T-cell (primary cell): ENCODE data around the gene PCDHA4. TPM values are rescaled to one million over a fixed set of nuclear protein-coding genes. Genes with fewer than 3 reads are reported as not detected.
"Not testable (repeated sequence)": the region's sequence is repeated elsewhere in the genome, so short reads cannot be mapped to it uniquely, and the experiment has no call there.

Source experiments
- ATAC-seq, 4 experiments: fragments of 200-7000 bp in 3 of 4; fragments of 150-1000 bp in 1 of 4; cut with Tn5 transposase; replicated peaks in 1 of 4; 1 replicate in 3 of 4; 2 replicates in 1 of 4; pipeline ENCODE4 v1.10.0; 2021; ENCODE audit warnings: moderate library complexity in 3 of 4, mild to moderate bottlenecking in 2 of 4, moderate number of reproducible peaks in 1 of 4
- CTCF ChIA-PET, 2 donors: fragments of 300-600 bp; sonication (Branson Sonifier 250); formaldehyde crosslinking; loops; one replicate each; lab custom pipeline; 2022; ENCODE audit warnings: antibody characterized with exemption in 2 of 2; lab: Charles Lee
- POLR2A ChIA-PET, 2 donors: fragments of 300-600 bp; sonication (Branson Sonifier 250); formaldehyde crosslinking; loops; one replicate each; lab custom pipeline; 2022; ENCODE audit warnings: antibody characterized with exemption in 2 of 2; lab: Charles Lee
- DNase-seq, 35 experiments: peaks; one replicate each; pipeline versions ENCODE4 v3.0.0 to v3.0.0-alpha.2; 2013 to 2023
- H3K27ac ChIP-seq: one replicate; pipeline ENCODE4 v1.5.1; 2013; ENCODE audit warnings: low read length
- H3K27me3 ChIP-seq, 2 experiments: replicated peaks in 1 of 2; 1 replicate in 1 of 2; 2 replicates in 1 of 2; pipeline versions ENCODE4 v1.6.1 to v1.7.0; 2013; ENCODE audit warnings: low read length in 1 of 2, mixed read lengths in 1 of 2; ENCODE audit not compliant: control insufficient read depth in 2 of 2, insufficient read depth in 2 of 2; ENCODE audit errors: extremely low read depth in 1 of 2
- H3K36me3 ChIP-seq, 2 donors: 1 replicate in 1 of 2; 2 replicates in 1 of 2; pipeline versions ENCODE4 v1.6.1 to v1.7.0; 2013; ENCODE audit warnings: low read length in 1 of 2; ENCODE audit not compliant: control insufficient read depth in 2 of 2, insufficient read depth in 1 of 2; ENCODE audit errors: extremely low read depth in 1 of 2
- H3K4me1 ChIP-seq, 2 experiments: 1 replicate in 1 of 2; 2 replicates in 1 of 2; pipeline versions ENCODE4 v1.6.1 to v1.7.0; 2013; ENCODE audit warnings: low read length in 2 of 2, mixed read lengths in 1 of 2; ENCODE audit not compliant: insufficient read depth in 2 of 2, control insufficient read depth in 1 of 2; ENCODE audit errors: extremely low read depth in 1 of 2
- H3K4me3 ChIP-seq, 2 donors: 1 replicate in 1 of 2; 2 replicates in 1 of 2; pipeline versions ENCODE4 v1.5.1 to v1.7.0; 2013; ENCODE audit warnings: mild to moderate bottlenecking in 2 of 2, low read length in 1 of 2, moderate library complexity in 1 of 2; ENCODE audit not compliant: control insufficient read depth in 1 of 2; ENCODE audit errors: extremely low read depth in 1 of 2
- H3K9me3 ChIP-seq: 2 replicates; pipeline ENCODE4 v1.7.0; 2013
- H3K27ac Mint-ChIP-seq, 2 donors: one replicate each; pipeline ENCODE4 v1.8.0; 2020 to 2021; ENCODE audit warnings: mild to moderate bottlenecking in 2 of 2, mixed read lengths in 2 of 2
- H3K27me3 Mint-ChIP-seq, 2 donors: one replicate each; pipeline ENCODE4 v1.8.0; 2021 to 2022; ENCODE audit warnings: mixed read lengths in 2 of 2
- H3K36me3 Mint-ChIP-seq: one replicate; pipeline ENCODE4 v1.8.0; 2021; ENCODE audit warnings: mixed read lengths
- H3K4me1 Mint-ChIP-seq, 3 donors: one replicate each; pipeline ENCODE4 v1.8.0; 2020 to 2022; ENCODE audit warnings: mixed read lengths in 3 of 3, mild to moderate bottlenecking in 1 of 3
- H3K4me3 Mint-ChIP-seq, 3 donors: one replicate each; pipeline ENCODE4 v1.8.0; 2020 to 2022; ENCODE audit warnings: mild to moderate bottlenecking in 3 of 3, mixed read lengths in 3 of 3, moderate library complexity in 3 of 3
- H3K9me3 Mint-ChIP-seq, 3 donors: one replicate each; pipeline ENCODE4 v1.8.0; 2020 to 2022; ENCODE audit warnings: mixed read lengths in 3 of 3
- WGBS: methylation state at CpG from one replicate; pipeline ENCODE4 v1.1.5; 2013; ENCODE audit warnings: missing lambda C conversion rate; ENCODE audit not compliant: insufficient coverage; 5-methylcytosine and 5-hydroxymethylcytosine counted together
- total RNA-seq, 35 experiments: library from RNA in 6 of 35; stranded (reverse) in 6 of 35; fragments of 120-200 nt in 1 of 35; gene quantifications; one replicate each; pipeline versions ENCODE4 v1.2.1 to v1.2.4 and lab custom pipeline; 2013 to 2026

PCDHA4 gene
- total RNA-seq, 5 donors from 2014 or later (not counting 1 experiment from before 2014, with no cell fraction given), result not detected

DNA sequence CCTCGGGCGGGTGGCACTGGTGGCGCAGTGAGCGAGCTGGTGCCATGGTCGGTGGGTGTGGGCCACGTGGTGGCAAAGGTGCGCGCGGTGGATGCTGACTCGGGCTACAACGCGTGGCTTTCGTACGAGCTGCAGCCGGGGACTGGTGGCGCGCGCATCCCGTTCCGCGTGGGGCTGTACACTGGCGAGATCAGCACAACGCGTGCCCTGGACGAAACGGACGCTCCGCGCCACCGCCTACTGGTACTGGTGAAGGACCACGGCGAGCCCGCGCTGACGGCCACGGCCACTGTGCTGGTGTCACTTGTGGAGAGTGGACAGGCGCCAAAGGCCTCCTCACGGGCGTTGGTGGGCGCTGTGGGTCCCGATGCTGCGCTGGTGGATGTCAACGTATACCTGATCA is 2.0 kb downstream of the PCDHA4 start:
- Mint-ChIP-seq H3K36me3 (no peaks in the 10 kb centered on the region), H3K4me1 (no peaks in the 10 kb centered on the region), H3K4me3 (no peak overlapping the region), H3K27me3 (peaks cover 21 to 26% of the 10 kb centered on the region in 2 donors), H3K27ac (no peak overlapping the region), H3K9me3 (peaks cover 12 to 42% (median 22%) of the 10 kb centered on the region in 3 donors)
- Histone ChIP-seq H3K4me3 (no peak overlapping the region), H3K9me3 (peaks cover 3% of the 10 kb centered on the region), H3K4me1 (no peaks in the 10 kb centered on the region), H3K27ac (no peak overlapping the region), H3K27me3 (peaks cover 0 to 6% of the 10 kb centered on the region in 2 experiments), H3K36me3 (no peaks in the 10 kb centered on the region)
- POLR2A ChIA-PET, result no interaction called here
- CTCF ChIA-PET, result no interaction called here
- 74% methylated on average over 43 of the region's 43 CpGs for WGBS
- ATAC-seq (no peak), DNase-seq (no peak)

DNA sequence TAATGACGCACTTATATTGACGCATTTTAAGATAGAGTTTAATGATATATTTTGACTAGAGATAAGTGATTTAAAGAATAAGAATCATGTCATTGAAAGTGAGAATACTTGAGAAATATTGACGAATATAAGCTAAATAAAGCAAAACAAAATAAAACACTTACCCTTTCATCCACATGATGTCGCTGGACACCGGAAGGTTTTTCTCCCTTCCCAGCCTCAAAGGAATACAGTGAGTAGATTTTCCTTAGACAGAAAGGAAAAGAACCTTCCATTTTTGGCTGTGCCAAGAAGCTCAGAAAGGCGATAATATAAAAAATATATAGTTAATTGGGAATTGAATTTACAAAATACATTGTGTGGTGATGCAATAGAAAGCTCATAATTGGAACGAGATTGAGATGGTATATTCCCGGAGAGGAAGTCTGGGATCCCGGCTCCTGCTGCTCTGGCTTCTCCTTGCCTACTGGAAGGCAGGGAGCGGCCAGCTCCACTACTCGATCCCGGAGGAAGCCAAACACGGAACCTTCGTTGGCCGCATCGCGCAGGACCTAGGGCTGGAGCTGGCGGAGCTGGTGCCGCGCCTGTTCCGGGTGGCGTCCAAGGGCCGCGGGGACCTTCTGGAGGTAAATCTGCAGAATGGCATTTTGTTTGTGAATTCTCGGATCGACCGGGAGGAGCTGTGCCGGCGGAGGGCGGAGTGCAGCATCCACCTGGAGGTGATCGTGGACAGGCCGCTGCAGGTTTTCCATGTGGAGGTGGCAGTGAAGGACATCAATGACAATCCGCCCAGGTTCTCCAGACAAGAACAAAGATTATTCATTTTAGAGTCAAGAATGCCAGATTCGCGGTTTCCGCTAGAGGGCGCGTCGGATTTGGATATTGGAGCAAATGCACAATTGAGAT is 14.8 kb downstream of the PCDHA4 start, which contains the start of gene PCDHA5:
PCDHA5 (plus strand) TSS at position 239 of the 906 bp plus-strand sequence.
- Mint-ChIP-seq H3K9me3 (peaks cover 0 to 20% (median 13%) of the 10 kb centered on the region in 3 donors), H3K27me3 (peaks cover 16 to 21% of the 10 kb centered on the region in 2 donors), H3K4me1 (no peaks in the 10 kb centered on the region), H3K27ac (no peak within 1 kb of the TSS), H3K36me3 (no peaks in the 10 kb centered on the region), H3K4me3 (no peak within 1 kb of the TSS)
- Histone ChIP-seq H3K27me3 (peaks cover 0 to 19% of the 10 kb centered on the region in 2 experiments), H3K9me3 (no peaks in the 10 kb centered on the region), H3K36me3 (no peaks in the 10 kb centered on the region), H3K4me3 (no peak within 1 kb of the TSS), H3K4me1 (no peaks in the 10 kb centered on the region), H3K27ac (no peak within 1 kb of the TSS)
- WGBS, result 44% methylated on average over 30 of the region's 39 CpGs
- ChIA-PET CTCF (no interaction called here), POLR2A (no interaction called here)
- ATAC-seq, result no peak
- no peak for DNase-seq

DNA sequence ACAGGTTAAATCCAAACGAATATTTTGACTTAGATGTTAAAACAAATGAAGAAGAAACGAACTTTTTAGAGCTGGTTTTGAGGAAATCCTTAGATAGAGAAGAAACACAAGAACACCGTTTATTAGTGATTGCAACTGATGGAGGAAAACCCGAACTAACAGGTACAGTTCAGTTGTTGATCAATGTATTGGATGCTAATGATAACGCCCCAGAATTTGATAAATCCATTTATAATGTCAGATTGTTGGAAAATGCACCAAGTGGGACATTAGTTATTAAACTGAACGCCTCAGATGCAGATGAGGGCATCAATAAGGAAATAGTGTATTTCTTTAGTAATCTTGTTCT is 15.4 kb downstream of the PCDHA4 start:
- CTCF ChIA-PET, result no interaction called here
- 40% methylated on average over 2 of the region's 6 CpGs for WGBS
- POLR2A ChIA-PET, result no interaction called here

DNA sequence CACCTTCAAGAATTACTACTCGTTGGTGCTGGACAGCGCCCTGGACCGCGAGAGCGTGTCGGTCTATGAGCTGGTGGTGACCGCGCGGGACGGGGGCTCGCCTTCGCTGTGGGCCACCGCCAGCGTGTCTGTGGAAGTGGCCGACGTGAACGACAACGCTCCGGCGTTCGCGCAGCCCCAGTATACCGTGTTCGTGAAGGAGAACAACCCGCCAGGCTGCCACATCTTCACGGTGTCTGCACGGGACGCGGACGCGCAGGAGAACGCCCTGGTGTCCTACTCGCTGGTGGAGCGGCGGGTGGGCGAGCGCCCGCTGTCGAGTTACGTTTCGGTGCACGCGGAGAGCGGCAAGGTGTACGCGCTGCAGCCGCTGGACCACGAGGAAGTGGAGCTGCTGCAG is 16.1 kb downstream of the PCDHA4 start:
- DNase-seq, H3K36me3 Mint-ChIP-seq, H3K9me3 ChIP-seq, H3K27ac Mint-ChIP-seq, H3K27ac ChIP-seq, H3K4me1 Mint-ChIP-seq, H3K4me3 ChIP-seq, H3K4me3 Mint-ChIP-seq, POLR2A ChIA-PET, CTCF ChIA-PET, ATAC-seq, H3K4me1 ChIP-seq, H3K36me3 ChIP-seq: not testable (repeated sequence)
- 59% methylated on average over 43 of the region's 48 CpGs for WGBS
- Mint-ChIP-seq H3K27me3 (peaks cover 18 to 30% of the 10 kb centered on the region in 2 donors), H3K9me3 (peaks cover 0 to 20% (median 19%) of the 10 kb centered on the region in 3 donors)
- H3K27me3 ChIP-seq, result peaks cover 0 to 20% of the 10 kb centered on the region in 2 experiments

More for the DNA sequence above, 15.4 kb downstream of the PCDHA4 start:
- Histone ChIP-seq H3K27me3 (peaks cover 0 to 19% of the 10 kb centered on the region in 2 experiments), H3K9me3 (no peaks in the 10 kb centered on the region), H3K36me3 (no peaks in the 10 kb centered on the region), H3K4me3 (no peak overlapping the region), H3K4me1 (no peaks in the 10 kb centered on the region), H3K27ac (no peak overlapping the region)
- DNase-seq (no peak), ATAC-seq (no peak)
- H3K9me3 Mint-ChIP-seq, result peaks cover 0 to 24% (median 18%) of the 10 kb centered on the region in 3 donors
- H3K4me1 Mint-ChIP-seq, result no peaks in the 10 kb centered on the region
- H3K36me3 Mint-ChIP-seq, result peaks cover 4% of the 10 kb centered on the region
- H3K27me3 Mint-ChIP-seq, result peaks cover 22 to 25% of the 10 kb centered on the region in 2 donors
- H3K4me3 Mint-ChIP-seq, result no peak overlapping the region
- H3K27ac Mint-ChIP-seq, result no peak overlapping the region

DNA sequence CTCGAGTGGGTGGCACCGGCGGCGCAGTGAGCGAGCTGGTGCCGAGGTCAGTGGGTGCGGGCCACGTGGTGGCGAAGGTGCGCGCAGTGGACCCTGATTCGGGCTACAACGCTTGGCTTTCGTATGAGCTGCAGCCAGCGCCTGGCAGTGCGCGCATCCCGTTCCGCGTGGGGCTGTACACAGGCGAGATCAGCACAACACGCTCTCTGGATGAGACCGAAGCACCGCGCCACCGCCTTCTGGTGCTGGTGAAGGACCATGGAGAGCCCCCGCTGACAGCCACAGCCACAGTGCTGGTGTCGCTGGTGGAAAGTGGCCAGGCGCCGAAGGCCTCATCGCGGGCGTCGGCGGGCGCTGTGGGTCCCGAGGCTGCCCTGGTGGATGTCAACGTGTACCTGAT is 16.6 kb downstream of the PCDHA4 start:
- 65% methylated on average over 38 of the region's 38 CpGs for WGBS
- ChIA-PET CTCF (no interaction called here), POLR2A (no interaction called here)
- Histone ChIP-seq H3K27me3 (peaks cover 0 to 25% of the 10 kb centered on the region in 2 experiments), H3K36me3 (no peaks in the 10 kb centered on the region), H3K27ac (no peak overlapping the region), H3K4me3 (no peak overlapping the region), H3K9me3 (no peaks in the 10 kb centered on the region), H3K4me1 (no peaks in the 10 kb centered on the region)
- no peak for DNase-seq
- H3K9me3 Mint-ChIP-seq, result peaks cover 0 to 19% (median 19%) of the 10 kb centered on the region in 3 donors
- peaks cover 19 to 33% of the 10 kb centered on the region in 2 donors for H3K27me3 Mint-ChIP-seq
- H3K4me3 Mint-ChIP-seq, result no peak overlapping the region
- no peak overlapping the region for H3K27ac Mint-ChIP-seq
- peaks cover 5% of the 10 kb centered on the region for H3K36me3 Mint-ChIP-seq
- no peaks in the 10 kb centered on the region for H3K4me1 Mint-ChIP-seq
- no peak for ATAC-seq

DNA sequence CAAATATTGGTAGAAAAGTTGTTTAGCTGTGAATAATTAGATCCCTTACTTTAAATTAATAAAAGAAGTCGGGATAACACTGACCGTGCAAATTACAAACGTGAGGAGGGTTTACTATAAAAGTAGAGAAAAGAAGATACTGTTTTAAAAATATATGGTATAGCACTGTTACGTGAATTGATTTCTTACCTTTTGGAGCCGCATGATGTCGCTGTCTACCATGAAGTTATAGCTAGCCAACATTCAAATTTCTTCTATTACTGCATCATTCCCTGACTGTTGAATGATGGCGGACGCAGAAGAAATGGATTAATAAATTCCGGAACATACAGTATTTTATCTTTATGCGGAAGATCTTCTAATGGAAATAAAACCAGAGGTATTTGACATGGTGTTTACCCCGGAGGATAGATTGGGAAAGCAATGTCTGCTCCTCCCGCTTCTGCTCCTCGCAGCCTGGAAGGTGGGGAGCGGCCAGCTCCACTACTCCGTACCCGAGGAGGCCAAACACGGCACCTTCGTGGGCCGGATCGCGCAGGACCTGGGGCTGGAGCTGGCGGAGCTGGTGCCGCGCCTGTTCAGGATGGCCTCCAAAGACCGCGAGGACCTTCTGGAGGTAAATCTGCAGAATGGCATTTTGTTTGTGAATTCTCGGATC is 21.0 kb downstream of the PCDHA4 start, which contains the start of gene PCDHA6:
PCDHA6 (plus strand) TSS at position 257 of the 658 bp plus-strand sequence; CDS start at position 389, 132 bp downstream.
- Mint-ChIP-seq H3K27ac (no peak within 1 kb of the TSS), H3K9me3 (peaks cover 4 to 25% (median 13%) of the 10 kb centered on the region in 3 donors), H3K4me1 (no peaks in the 10 kb centered on the region), H3K27me3 (peaks cover 27 to 41% of the 10 kb centered on the region in 2 donors), H3K36me3 (peaks cover 8% of the 10 kb centered on the region), H3K4me3 (no peak within 1 kb of the TSS)
- Histone ChIP-seq H3K27ac (no peak within 1 kb of the TSS), H3K9me3 (no peaks in the 10 kb centered on the region), H3K36me3 (no peaks in the 10 kb centered on the region), H3K4me1 (no peaks in the 10 kb centered on the region), H3K27me3 (peaks cover 0 to 27% of the 10 kb centered on the region in 2 experiments), H3K4me3 (no peak within 1 kb of the TSS)
- 37% methylated on average over 18 of the region's 27 CpGs for WGBS
- CTCF ChIA-PET, result no interaction called here
- POLR2A ChIA-PET, result no interaction called here
- ATAC-seq (no peak), DNase-seq (no peak)
